MM.1S (cell line): ENCODE results near the gene KIAA1671.

ENCODE experiments used
- CTCF ChIP-seq: fragments of 300-600 bp; sonication (generic); IDR thresholded peaks from 2 replicates; pipeline ENCODE4 v1.5.1; 2016; ENCODE audit warnings: antibody characterized with exemption, low read length, mixed read lengths
- EZH2 ChIP-seq: fragments of 300-600 bp; sonication (generic); optimal IDR thresholded peaks from 2 replicates; pipeline ENCODE3; 2017; ENCODE audit warnings: low read depth, mild to moderate bottlenecking, antibody characterized with exemption, low read length, mixed read lengths
- EZH2phosphoT487 ChIP-seq: fragments of 300-600 bp; sonication (generic); IDR thresholded peaks from 2 replicates; pipeline ENCODE4 v1.6.1; 2018; ENCODE audit warnings: antibody characterized with exemption, low read length

GRCh38 chr22:25101501-25101900, 149.0 kb downstream of the KIAA1671 start:
- TF ChIP-seq CTCF (no peak), EZH2phosphoT487 (no peak), EZH2 (no peak)
